ENCODE data around the gene HMGCR.

The HMGCR gene

GRCh38 chr5:75363111-75363510 is 26.1 kb downstream of the HMGCR start:
- TF ChIP-seq, protein P1, sequence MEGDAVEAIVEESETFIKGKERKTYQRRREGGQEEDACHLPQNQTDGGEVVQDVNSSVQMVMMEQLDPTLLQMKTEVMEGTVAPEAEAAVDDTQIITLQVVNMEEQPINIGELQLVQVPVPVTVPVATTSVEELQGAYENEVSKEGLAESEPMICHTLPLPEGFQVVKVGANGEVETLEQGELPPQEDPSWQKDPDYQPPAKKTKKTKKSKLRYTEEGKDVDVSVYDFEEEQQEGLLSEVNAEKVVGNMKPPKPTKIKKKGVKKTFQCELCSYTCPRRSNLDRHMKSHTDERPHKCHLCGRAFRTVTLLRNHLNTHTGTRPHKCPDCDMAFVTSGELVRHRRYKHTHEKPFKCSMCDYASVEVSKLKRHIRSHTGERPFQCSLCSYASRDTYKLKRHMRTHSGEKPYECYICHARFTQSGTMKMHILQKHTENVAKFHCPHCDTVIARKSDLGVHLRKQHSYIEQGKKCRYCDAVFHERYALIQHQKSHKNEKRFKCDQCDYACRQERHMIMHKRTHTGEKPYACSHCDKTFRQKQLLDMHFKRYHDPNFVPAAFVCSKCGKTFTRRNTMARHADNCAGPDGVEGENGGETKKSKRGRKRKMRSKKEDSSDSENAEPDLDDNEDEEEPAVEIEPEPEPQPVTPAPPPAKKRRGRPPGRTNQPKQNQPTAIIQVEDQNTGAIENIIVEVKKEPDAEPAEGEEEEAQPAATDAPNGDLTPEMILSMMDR (IDR thresholded peaks at IDR 0.05; ENCODE audit: low read depth, low read length): no peak

GRCh38 chr5:75363726-75364495 is 26.9 kb downstream of the HMGCR start:
- Histone ChIP-seq H3K27me3 (no peaks in the 10 kb centered on the region), H3K4me1 (peaks cover 4% of the 10 kb centered on the region), H3K9me3 (no peaks in the 10 kb centered on the region), H3K36me3 (peaks cover 44% of the 10 kb centered on the region), H3K4me3 (ENCODE audit: low read depth, low read length) (no peak overlapping the region)
- TF ChIP-seq, protein P1 (IDR thresholded peaks at IDR 0.05; ENCODE audit: low read depth, low read length): no peak
- DNase-seq: no peak

More at GRCh38 chr5:75363111-75363510, 26.1 kb downstream of the HMGCR start:
- H3K9me3 ChIP-seq: no peaks in the 10 kb centered on the region
- H3K36me3 ChIP-seq: peaks cover 52% of the 10 kb centered on the region
- H3K4me3 ChIP-seq (ENCODE audit: low read depth, low read length): no peak overlapping the region
- H3K27me3 ChIP-seq: no peaks in the 10 kb centered on the region
- peaks cover 4% of the 10 kb centered on the region for H3K4me1 ChIP-seq
- DNase-seq: no peak

DNA sequence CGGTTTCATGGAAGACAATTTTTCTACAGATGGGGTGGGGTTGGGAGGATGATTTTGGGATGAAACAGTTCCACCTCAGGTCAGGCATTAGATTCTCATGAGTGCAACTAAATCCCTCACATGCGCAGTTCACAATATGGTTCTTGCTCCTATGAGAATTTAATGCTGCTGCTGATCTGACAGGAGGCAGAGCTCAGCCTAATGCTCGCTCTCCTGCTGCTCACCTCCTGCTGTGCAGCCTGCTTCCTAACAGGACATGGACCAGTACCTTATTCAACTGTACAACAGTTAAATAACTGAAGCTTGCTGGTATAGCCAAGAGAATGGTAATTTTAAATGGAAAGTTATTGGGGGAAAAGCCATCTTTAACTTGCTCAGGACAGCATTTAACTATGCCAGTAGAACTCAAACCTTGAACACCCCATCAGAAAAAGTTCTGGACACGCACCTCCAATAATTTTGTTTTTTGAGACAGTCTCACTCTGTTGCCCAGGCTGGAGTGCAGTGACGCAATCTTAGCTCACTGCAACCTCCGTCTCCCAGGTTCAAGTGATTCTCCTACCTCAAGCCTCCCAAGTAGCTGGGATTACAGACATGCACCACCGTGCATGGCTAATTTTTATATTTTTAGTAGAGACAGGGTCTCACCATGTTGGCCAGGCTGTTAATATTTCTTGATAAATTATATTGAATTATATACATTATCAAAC is 27.7 kb downstream of the HMGCR start:
- TF ChIP-seq, protein P1 (IDR thresholded peaks at IDR 0.05; ENCODE audit: low read depth, low read length): no peak
- H3K9me3 ChIP-seq: no peaks in the 10 kb centered on the region
- H3K4me1 ChIP-seq: peaks cover 4% of the 10 kb centered on the region
- H3K27me3 ChIP-seq: no peaks in the 10 kb centered on the region
- no peak overlapping the region for H3K4me3 ChIP-seq (ENCODE audit: low read depth, low read length)
- peaks cover 36% of the 10 kb centered on the region for H3K36me3 ChIP-seq
- DNase-seq: no peak

GRCh38 chr5:75365740-75366139 is 28.7 kb downstream of the HMGCR start:
- TF ChIP-seq, protein P1 (IDR thresholded peaks at IDR 0.05; ENCODE audit: low read depth, low read length): no peak
- no peaks in the 10 kb centered on the region for H3K9me3 ChIP-seq
- H3K36me3 ChIP-seq: peaks cover 26% of the 10 kb centered on the region
- no peak overlapping the region for H3K4me3 ChIP-seq (ENCODE audit: low read depth, low read length)
- H3K27me3 ChIP-seq: no peaks in the 10 kb centered on the region
- no peak for DNase-seq
- peaks cover 4% of the 10 kb centered on the region for H3K4me1 ChIP-seq

GRCh38 chr5:75366787-75367186 is 29.8 kb downstream of the HMGCR start:
- no peak overlapping the region for H3K4me3 ChIP-seq (ENCODE audit: low read depth, low read length)

More at GRCh38 chr5:75366787-75367186, 29.8 kb downstream of the HMGCR start:
- Histone ChIP-seq H3K4me1 (peaks cover 4% of the 10 kb centered on the region), H3K9me3 (no peaks in the 10 kb centered on the region), H3K27me3 (no peaks in the 10 kb centered on the region), H3K36me3 (peaks cover 16% of the 10 kb centered on the region)
- DNase-seq: no peak
- TF ChIP-seq, protein P1 (IDR thresholded peaks at IDR 0.05; ENCODE audit: low read depth, low read length): no peak
